Neural progenitor cell (in vitro differentiated cells): Measurements from ENCODE around the gene KCNT1. TPM values are rescaled to one million over a fixed set of nuclear protein-coding genes. Genes with fewer than 3 reads are reported as not detected.

Source experiments
- DNase-seq: peaks from one replicate; pipeline ENCODE4 v3.0.0-alpha.2; 2016; ENCODE audit warnings: low spot score
- H2AFZ ChIP-seq: fragments of 200-600 bp; sonication (generic); replicated peaks from 2 replicates; pipeline ENCODE4 v1.6.1; 2016; ENCODE audit warnings: antibody characterized with exemption
- H3F3A ChIP-seq: fragments of 200-600 bp; sonication (generic); 2 replicates; pipeline ENCODE4 v1.6.1; 2016; ENCODE audit warnings: antibody characterized with exemption, low read depth
- H3K27ac ChIP-seq: fragments of 200-600 bp; sonication (generic); 2 replicates; pipeline ENCODE4 v1.5.1; 2016; ENCODE audit warnings: mild to moderate bottlenecking
- H3K27me3 ChIP-seq: fragments of 200-600 bp; sonication (generic); 2 replicates; pipeline ENCODE4 v1.6.1; 2016; ENCODE audit warnings: mild to moderate bottlenecking, moderate library complexity
- H3K36me3 ChIP-seq: fragments of 200-600 bp; sonication (generic); 2 replicates; pipeline ENCODE4 v1.5.1; 2016
- H3K4me1 ChIP-seq: fragments of 200-600 bp; sonication (generic); 2 replicates; pipeline ENCODE4 v1.6.1; 2016; ENCODE audit warnings: mixed run types
- H3K4me2 ChIP-seq: fragments of 200-600 bp; sonication (generic); 2 replicates; pipeline ENCODE4 v1.6.1; 2016
- H3K4me3 ChIP-seq: fragments of 200-600 bp; sonication (generic); 2 replicates; pipeline ENCODE4 v1.5.1; 2016
- H3K79me2 ChIP-seq: fragments of 200-600 bp; sonication (generic); 2 replicates; pipeline ENCODE4 v1.6.1; 2016; ENCODE audit warnings: low read depth
- H3K9ac ChIP-seq: fragments of 200-600 bp; sonication (generic); 2 replicates; pipeline ENCODE4 v1.6.1; 2016
- H3K9me3 ChIP-seq: fragments of 200-600 bp; sonication (generic); 2 replicates; pipeline ENCODE4 v1.5.1; 2016; ENCODE audit warnings: low read depth
- H4K20me1 ChIP-seq: fragments of 200-600 bp; sonication (generic); 2 replicates; pipeline ENCODE4 v1.6.1; 2016; ENCODE audit warnings: low read depth
- H3K27ac Mint-ChIP-seq: 3 replicates; pipeline ENCODE4 v1.8.0; 2021; ENCODE audit warnings: mixed read lengths
- H3K27me3 Mint-ChIP-seq: 2 replicates; pipeline ENCODE4 v1.8.0; 2022; ENCODE audit warnings: low read depth, mild to moderate bottlenecking, inconsistent platforms, moderate library complexity, mixed read lengths; ENCODE audit not compliant: insufficient read depth
- H3K36me3 Mint-ChIP-seq: 3 replicates; pipeline ENCODE4 v1.8.0; 2021; ENCODE audit warnings: mixed read lengths
- H3K4me1 Mint-ChIP-seq: 3 replicates; pipeline ENCODE4 v1.8.0; 2021; ENCODE audit warnings: mixed read lengths
- H3K4me3 Mint-ChIP-seq: 3 replicates; pipeline ENCODE4 v1.8.0; 2021; ENCODE audit warnings: mild to moderate bottlenecking, moderate library complexity, mixed read lengths
- H3K9me3 Mint-ChIP-seq: 3 replicates; pipeline ENCODE4 v1.8.0; 2020; ENCODE audit warnings: mixed read lengths
- CTCF ChIP-seq: fragments of 200-600 bp; sonication (generic); IDR thresholded peaks from 2 replicates; pipeline ENCODE4 v1.5.1; 2017; ENCODE audit warnings: antibody characterized with exemption, mild to moderate bottlenecking
- EZH2 ChIP-seq: fragments of 200-600 bp; sonication (generic); IDR thresholded peaks from 2 replicates; pipeline ENCODE4 v1.6.1; 2017; ENCODE audit warnings: antibody characterized with exemption, mild to moderate bottlenecking, moderate library complexity
- EZH2phosphoT487 ChIP-seq: fragments of 200-600 bp; sonication (generic); IDR thresholded peaks from 2 replicates; pipeline ENCODE4 v1.6.1; 2017; ENCODE audit warnings: antibody characterized with exemption
- total RNA-seq: library from RNA; depleted of rRNA; stranded (reverse); fragments of >200 nt; gene quantifications from 2 replicates; pipeline ENCODE4 v1.2.3, GENCODE V29; 2015; ENCODE audit warnings: low replicate concordance

The KCNT1 gene
- total RNA-seq, 1 donor from 2014 or later, result not detected

GRCh38 chr9:135718616-135719015, 16.6 kb downstream of the KCNT1 start:
- Mint-ChIP-seq H3K4me3 (no peak overlapping the region), H3K27ac (no peak overlapping the region), H3K36me3 (no peaks in the 10 kb centered on the region), H3K9me3 (no peaks in the 10 kb centered on the region), H3K27me3 (peaks cover 31% of the 10 kb centered on the region), H3K4me1 (no peaks in the 10 kb centered on the region)
- Histone ChIP-seq H3K36me3 (no peaks in the 10 kb centered on the region), H3K27ac (no peak overlapping the region), H3K4me3 (no peak overlapping the region), H3K4me2 (no peak overlapping the region), H3K4me1 (no peaks in the 10 kb centered on the region), H3K79me2 (no peaks in the 10 kb centered on the region), H3F3A (no peaks in the 10 kb centered on the region), H4K20me1 (peaks cover 18% of the 10 kb centered on the region), H3K9ac (no peak overlapping the region), H3K9me3 (no peaks in the 10 kb centered on the region), H3K27me3 (peaks cover 34% of the 10 kb centered on the region), H2AFZ (no peak overlapping the region)
- no peak for DNase-seq
- TF ChIP-seq EZH2phosphoT487, result no peak
- no peak for TF ChIP-seq CTCF
- TF ChIP-seq EZH2, result no peak

GRCh38 chr9:135719472-135719871, 17.5 kb downstream of the KCNT1 start:
- no peak for DNase-seq
- Histone ChIP-seq H3K9me3 (no peaks in the 10 kb centered on the region), H3K79me2 (no peaks in the 10 kb centered on the region), H3K4me3 (no peak overlapping the region), H3K4me1 (no peaks in the 10 kb centered on the region), H3K9ac (no peak overlapping the region), H3K4me2 (no peak overlapping the region), H2AFZ (no peak overlapping the region), H3K27ac (no peak overlapping the region), H3K27me3 (peaks cover 27% of the 10 kb centered on the region), H3F3A (no peaks in the 10 kb centered on the region), H4K20me1 (peaks cover 14% of the 10 kb centered on the region), H3K36me3 (no peaks in the 10 kb centered on the region)
- Mint-ChIP-seq H3K36me3 (no peaks in the 10 kb centered on the region), H3K4me3 (no peak overlapping the region), H3K27me3 (peaks cover 28% of the 10 kb centered on the region), H3K27ac (no peak overlapping the region), H3K4me1 (no peaks in the 10 kb centered on the region), H3K9me3 (no peaks in the 10 kb centered on the region)
- TF ChIP-seq EZH2phosphoT487, result no peak
- no peak for TF ChIP-seq CTCF
- no peak for TF ChIP-seq EZH2

- Histone ChIP-seq H4K20me1 (no peaks in the 10 kb centered on the region), H3K9ac (no peak overlapping the region), H3K4me1 (no peaks in the 10 kb centered on the region), H2AFZ (no peak overlapping the region), H3K4me3 (no peak overlapping the region), H3F3A (no peaks in the 10 kb centered on the region), H3K27me3 (no peaks in the 10 kb centered on the region), H3K27ac (no peak overlapping the region), H3K9me3 (no peaks in the 10 kb centered on the region), H3K79me2 (no peaks in the 10 kb centered on the region), H3K36me3 (no peaks in the 10 kb centered on the region), H3K4me2 (no peak overlapping the region)
- DNase-seq, result no peak
- Mint-ChIP-seq H3K9me3 (no peaks in the 10 kb centered on the region), H3K4me1 (no peaks in the 10 kb centered on the region), H3K27ac (no peak overlapping the region), H3K4me3 (peak overlapping the region; percentile 30), H3K36me3 (no peaks in the 10 kb centered on the region), H3K27me3 (peaks cover 8% of the 10 kb centered on the region)
- TF ChIP-seq EZH2phosphoT487 (no peak), EZH2 (no peak), CTCF (no peak)
Measured at GRCh38 chr9:135722365-135722764, 20.4 kb downstream of the KCNT1 start.
